ENCODE measurements around the gene LILRB3. TPM values are rescaled to one million over a fixed set of nuclear protein-coding genes. Genes with fewer than 3 reads are reported as not detected.

Gene LILRB3
- total RNA-seq, 1 donor from 2014 or later, result 38.2 TPM

DNA sequence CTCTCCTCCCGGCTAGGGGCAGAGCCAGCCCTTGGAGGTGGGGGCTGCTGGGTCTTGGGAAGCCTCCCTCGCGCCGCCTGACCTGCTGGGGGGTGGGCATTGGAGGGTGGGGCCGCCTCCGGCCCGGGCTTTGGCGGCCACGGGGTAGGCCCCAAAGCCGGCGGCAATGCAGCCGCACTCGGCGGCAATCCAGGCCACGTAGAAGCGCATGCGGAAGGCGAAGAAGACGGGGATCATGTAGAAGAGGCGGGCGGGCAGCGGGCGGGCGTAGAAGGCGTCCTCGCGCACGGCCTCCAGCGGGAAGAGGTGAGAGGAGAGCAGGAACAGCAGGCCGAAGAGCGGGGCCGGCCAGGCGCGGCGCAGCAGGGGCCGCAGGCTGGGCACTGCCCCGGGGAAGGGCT, 42.1 kb downstream of the LILRB3 start:
- no peak overlapping the region for H3K27ac ChIP-seq
- intact Hi-C loops (cut with DNase I), result no loop called here
- TF ChIP-seq, protein P1, sequence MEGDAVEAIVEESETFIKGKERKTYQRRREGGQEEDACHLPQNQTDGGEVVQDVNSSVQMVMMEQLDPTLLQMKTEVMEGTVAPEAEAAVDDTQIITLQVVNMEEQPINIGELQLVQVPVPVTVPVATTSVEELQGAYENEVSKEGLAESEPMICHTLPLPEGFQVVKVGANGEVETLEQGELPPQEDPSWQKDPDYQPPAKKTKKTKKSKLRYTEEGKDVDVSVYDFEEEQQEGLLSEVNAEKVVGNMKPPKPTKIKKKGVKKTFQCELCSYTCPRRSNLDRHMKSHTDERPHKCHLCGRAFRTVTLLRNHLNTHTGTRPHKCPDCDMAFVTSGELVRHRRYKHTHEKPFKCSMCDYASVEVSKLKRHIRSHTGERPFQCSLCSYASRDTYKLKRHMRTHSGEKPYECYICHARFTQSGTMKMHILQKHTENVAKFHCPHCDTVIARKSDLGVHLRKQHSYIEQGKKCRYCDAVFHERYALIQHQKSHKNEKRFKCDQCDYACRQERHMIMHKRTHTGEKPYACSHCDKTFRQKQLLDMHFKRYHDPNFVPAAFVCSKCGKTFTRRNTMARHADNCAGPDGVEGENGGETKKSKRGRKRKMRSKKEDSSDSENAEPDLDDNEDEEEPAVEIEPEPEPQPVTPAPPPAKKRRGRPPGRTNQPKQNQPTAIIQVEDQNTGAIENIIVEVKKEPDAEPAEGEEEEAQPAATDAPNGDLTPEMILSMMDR (IDR thresholded peaks at IDR 0.05), result no peak
- no peak for DNase-seq (ENCODE audit: low spot score in 2 of 2)
- H3K9me3 ChIP-seq, result no peaks in the 10 kb centered on the region
- no peak overlapping the region for H3K4me3 ChIP-seq
- no peaks in the 10 kb centered on the region for H3K4me1 ChIP-seq
- H3K27me3 ChIP-seq, result no peaks in the 10 kb centered on the region
- H3K36me3 ChIP-seq, result peaks cover 11 to 25% of the 10 kb centered on the region in 2 donors

DNA sequence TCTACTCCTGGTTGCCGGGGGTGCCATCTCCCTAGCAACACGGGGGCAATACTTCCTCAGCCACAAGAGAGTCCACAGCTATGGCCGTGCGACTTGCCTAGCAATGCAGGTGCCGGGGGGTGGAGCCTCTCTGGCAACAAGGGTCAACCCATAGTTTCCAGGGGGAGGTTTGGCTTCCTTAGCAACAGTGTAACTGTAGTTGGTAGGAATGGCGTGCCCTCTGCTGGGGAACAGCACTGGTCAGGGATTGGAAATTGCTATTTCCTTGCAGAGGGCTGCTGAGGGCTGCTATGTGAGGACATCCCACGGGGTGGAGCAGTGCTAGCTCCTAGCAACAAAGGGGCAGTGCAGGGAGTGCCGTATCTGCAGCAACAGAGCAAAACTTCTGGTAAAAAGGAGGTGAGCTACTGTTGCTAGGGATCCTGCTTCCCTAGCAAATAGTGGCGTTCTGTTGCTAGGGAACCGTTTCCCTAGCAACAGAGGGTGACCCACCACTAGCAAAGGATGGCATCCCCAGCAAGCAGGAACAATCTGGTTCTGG, 42.8 kb downstream of the LILRB3 start:
- H3K27me3 ChIP-seq, result no peaks in the 10 kb centered on the region
- no peaks in the 10 kb centered on the region for H3K9me3 ChIP-seq
- peaks cover 11 to 25% of the 10 kb centered on the region in 2 donors for H3K36me3 ChIP-seq
- no peaks in the 10 kb centered on the region for H3K4me1 ChIP-seq
- intact Hi-C loops (cut with DNase I), result no loop called here
- no peak for DNase-seq (ENCODE audit: low spot score in 2 of 2)
- TF ChIP-seq, protein P1 (IDR thresholded peaks at IDR 0.05), result no peak
- H3K4me3 ChIP-seq, result no peak overlapping the region
- H3K27ac ChIP-seq, result no peak overlapping the region

GRCh38 chr19:54179262-54179852, 43.5 kb downstream of the LILRB3 start:
- Histone ChIP-seq H3K4me3 (no peak overlapping the region), H3K4me1 (no peaks in the 10 kb centered on the region), H3K27me3 (no peaks in the 10 kb centered on the region), H3K36me3 (peaks cover 11 to 25% of the 10 kb centered on the region in 2 donors), H3K9me3 (no peaks in the 10 kb centered on the region), H3K27ac (no peak overlapping the region)
- TF ChIP-seq, protein P1 (IDR thresholded peaks at IDR 0.05), result no peak
- DNase-seq (ENCODE audit: low spot score in 2 of 2), result no peak
- intact Hi-C loops (cut with DNase I), result no loop called here

DNA sequence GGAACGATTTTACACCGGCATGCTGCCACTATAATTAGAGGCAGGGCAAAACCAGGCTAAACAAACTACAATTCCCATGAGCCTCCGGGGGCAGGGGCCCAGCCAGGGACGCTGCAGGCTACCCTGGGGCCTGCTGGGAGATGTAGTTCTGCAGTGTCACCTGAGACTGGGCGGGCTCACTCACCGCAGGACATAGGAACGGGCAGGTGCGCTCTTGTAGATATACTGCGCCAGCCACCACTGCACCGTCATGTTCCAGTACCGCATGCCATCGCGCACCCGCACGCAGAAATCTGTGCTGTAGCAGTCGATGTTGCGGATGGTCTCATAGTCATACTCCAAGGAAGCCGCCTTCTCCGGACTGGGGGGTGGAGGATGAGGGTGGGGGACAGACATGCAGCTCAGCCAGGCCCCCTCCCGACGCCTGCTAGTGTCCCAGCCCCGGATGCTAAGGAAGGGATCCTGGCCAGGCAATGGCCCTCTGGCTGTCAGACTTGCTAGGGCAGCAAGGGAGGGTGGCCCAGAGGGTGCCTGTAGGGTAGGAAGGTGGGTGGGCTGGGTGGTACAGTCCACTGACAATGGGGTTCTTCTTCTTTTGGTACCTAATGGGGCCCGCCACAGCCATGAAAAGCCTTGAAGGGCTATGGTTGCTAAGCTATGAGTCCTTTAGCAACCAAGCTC, 44.1 kb downstream of the LILRB3 start:
- H3K27ac ChIP-seq, result no peak overlapping the region
- no peak for DNase-seq (ENCODE audit: low spot score in 2 of 2)
- no peaks in the 10 kb centered on the region for H3K4me1 ChIP-seq
- H3K36me3 ChIP-seq, result peaks cover 11 to 25% of the 10 kb centered on the region in 2 donors
- TF ChIP-seq, protein P1 (IDR thresholded peaks at IDR 0.05), result no peak
- no peak overlapping the region for H3K4me3 ChIP-seq
- intact Hi-C loops (cut with DNase I), result no loop called here
- no peaks in the 10 kb centered on the region for H3K9me3 ChIP-seq
- no peaks in the 10 kb centered on the region for H3K27me3 ChIP-seq

- H3K27ac ChIP-seq, result no peak overlapping the region
- intact Hi-C loops (cut with DNase I), result no loop called here
- H3K36me3 ChIP-seq, result peaks cover 5 to 7% of the 10 kb centered on the region in 2 donors
- no peaks in the 10 kb centered on the region for H3K27me3 ChIP-seq
- no peaks in the 10 kb centered on the region for H3K4me1 ChIP-seq
- H3K9me3 ChIP-seq, result no peaks in the 10 kb centered on the region
- H3K4me3 ChIP-seq, result no peak overlapping the region
- no peak for DNase-seq (ENCODE audit: low spot score in 2 of 2)
- TF ChIP-seq, protein P1 (IDR thresholded peaks at IDR 0.05), result no peak
These were observed 48.6 kb downstream of the LILRB3 start for GRCh38 chr19:54173951-54174834.

All from ascending aorta (tissue), 2 donors.